CD14-positive monocyte (primary cell): Measurements from ENCODE around the gene SELENOI. TPM values are rescaled to one million over a fixed set of nuclear protein-coding genes. Genes with fewer than 3 reads are reported as not detected.
"Not testable (repeated sequence)": the region's sequence is repeated elsewhere in the genome, so short reads cannot be mapped to it uniquely, and the experiment has no call there.

Source experiments
- DNase-seq, 3 donors: peaks; one replicate each; pipeline ENCODE4 v3.0.0-alpha.2; 2011 to 2022
- H2AFZ ChIP-seq: 2 replicates; pipeline ENCODE4 v1.6.0; 2012; ENCODE audit warnings: mild to moderate bottlenecking, low read depth, low read length, inconsistent platforms; ENCODE audit not compliant: insufficient read depth, poor library complexity, severe bottlenecking
- H3K27ac ChIP-seq, 2 donors: 1 replicate in 1 of 2; 2 replicates in 1 of 2; pipeline ENCODE4 v1.5.1; 2012 to 2013; ENCODE audit warnings: low read length in 2 of 2, control low read depth in 1 of 2, inconsistent platforms in 1 of 2, low read depth in 1 of 2, mild to moderate bottlenecking in 1 of 2
- H3K27me3 ChIP-seq, 2 donors: one replicate each; pipeline versions ENCODE4 v1.6.0 to v1.6.1; 2011 to 2013; ENCODE audit warnings: low read length in 2 of 2; ENCODE audit not compliant: control insufficient read depth in 2 of 2, insufficient read depth in 2 of 2
- H3K36me3 ChIP-seq, 2 donors: replicated peaks in 1 of 2; 1 replicate in 1 of 2; 2 replicates in 1 of 2; pipeline versions ENCODE4 v1.5.1 to v1.6.1; 2012 to 2013; ENCODE audit warnings: low read length in 2 of 2, control low read depth in 1 of 2, inconsistent platforms in 1 of 2, mild to moderate bottlenecking in 1 of 2; ENCODE audit not compliant: insufficient read depth in 2 of 2, control insufficient read depth in 1 of 2
- H3K4me1 ChIP-seq, 2 donors: 1 replicate in 1 of 2; 2 replicates in 1 of 2; pipeline versions ENCODE4 v1.5.1 to v1.6.1; 2012 to 2013; ENCODE audit warnings: low read length in 2 of 2, control low read depth in 1 of 2, inconsistent platforms in 1 of 2, mild to moderate bottlenecking in 1 of 2, moderate library complexity in 1 of 2; ENCODE audit not compliant: insufficient read depth in 2 of 2, control insufficient read depth in 1 of 2
- H3K4me2 ChIP-seq: replicated peaks from 2 replicates; pipeline ENCODE3; 2012; ENCODE audit warnings: low read length, moderate library complexity, mild to moderate bottlenecking; ENCODE audit not compliant: poor library complexity, severe bottlenecking; ENCODE audit errors: extremely low read depth
- H3K4me3 ChIP-seq, 3 experiments: fragments of 200-600 bp in 1 of 3; sonication (generic) in 1 of 3; replicated peaks in 1 of 3; 1 replicate in 2 of 3; 2 replicates in 1 of 3; pipeline ENCODE4 v1.5.1; 2011 to 2013; ENCODE audit warnings: low read length in 3 of 3, mild to moderate bottlenecking in 3 of 3, control low read depth in 2 of 3, low read depth in 2 of 3, inconsistent platforms in 1 of 3, moderate library complexity in 1 of 3
- H3K79me2 ChIP-seq: 2 replicates; pipeline ENCODE4 v1.6.0; 2012; ENCODE audit warnings: mild to moderate bottlenecking, control low read depth, inconsistent platforms, low read length, moderate library complexity; ENCODE audit not compliant: insufficient read depth
- H3K9ac ChIP-seq: 2 replicates; pipeline ENCODE4 v1.6.0; 2017; ENCODE audit warnings: low read length, mild to moderate bottlenecking; ENCODE audit not compliant: insufficient read depth, poor library complexity, severe bottlenecking
- H3K9me3 ChIP-seq, 2 donors: replicated peaks in 1 of 2; 1 replicate in 1 of 2; 2 replicates in 1 of 2; pipeline versions ENCODE4 v1.5.1 to v1.6.1; 2012 to 2013; ENCODE audit warnings: low read length in 2 of 2, control low read depth in 1 of 2; ENCODE audit not compliant: control insufficient read depth in 1 of 2, insufficient read depth in 1 of 2
- H4K20me1 ChIP-seq: 2 replicates; pipeline ENCODE4 v1.6.0; 2012; ENCODE audit warnings: mild to moderate bottlenecking, low read length, control low read depth, moderate library complexity; ENCODE audit not compliant: insufficient read depth
- H3K27ac Mint-ChIP-seq, 7 donors: one replicate each; pipeline ENCODE4 v1.8.0; 2020; ENCODE audit warnings: mild to moderate bottlenecking in 7 of 7, mixed read lengths in 7 of 7, moderate library complexity in 6 of 7, inconsistent platforms in 2 of 7
- H3K27me3 Mint-ChIP-seq, 3 donors: one replicate each; pipeline ENCODE4 v1.8.0; 2021 to 2022; ENCODE audit warnings: low read depth in 3 of 3, mild to moderate bottlenecking in 3 of 3, mixed read lengths in 3 of 3, moderate library complexity in 3 of 3, inconsistent platforms in 1 of 3
- H3K36me3 Mint-ChIP-seq, 2 donors: one replicate each; pipeline ENCODE4 v1.8.0; 2020; ENCODE audit warnings: mixed read lengths in 2 of 2, inconsistent platforms in 1 of 2, mild to moderate bottlenecking in 1 of 2
- H3K4me1 Mint-ChIP-seq: one replicate; pipeline ENCODE4 v1.8.0; 2020; ENCODE audit warnings: mild to moderate bottlenecking, mixed read lengths
- H3K4me3 Mint-ChIP-seq, 2 donors: one replicate each; pipeline ENCODE4 v1.8.0; 2020; ENCODE audit warnings: mild to moderate bottlenecking in 2 of 2, mixed read lengths in 2 of 2, moderate library complexity in 1 of 2
- H3K9me3 Mint-ChIP-seq, 7 donors: one replicate each; pipeline ENCODE4 v1.8.0; 2020 to 2022; ENCODE audit warnings: mixed read lengths in 7 of 7, mild to moderate bottlenecking in 6 of 7, moderate library complexity in 6 of 7, inconsistent platforms in 2 of 7
- WGBS: methylation state at CpG from one replicate; pipeline ENCODE4 v1.1.5; 2013; ENCODE audit warnings: missing lambda C conversion rate; ENCODE audit not compliant: insufficient coverage; 5-methylcytosine and 5-hydroxymethylcytosine counted together
- intact Hi-C, 2 donors: fragments of 100-400 bp; cut with micrococcal nuclease; formaldehyde crosslinking; loops; one replicate each; pipeline versions ENCODE4 v1.15.0 to v1.15.1; 2023
- polyA plus RNA-seq, 3 donors: library from polyadenylated mRNA; depleted of rRNA in 1 of 3; unstranded in 2 of 3; stranded (reverse) in 1 of 3; fragments of 300-500 nt in 2 of 3; fragments of >200 nt in 1 of 3; fragmentation: Illumina TruSeq in 2 of 3; gene quantifications; 1 replicate in 2 of 3; 2 replicates in 1 of 3; pipeline ENCODE4 v1.2.3, GENCODE V29; 2012 to 2021
- TF ChIP-seq, protein P1 (sequence below): fragments of 200-600 bp; IDR thresholded peaks from one replicate; pipeline ENCODE4 v1.8.0; 2022; ENCODE audit warnings: antibody characterized with exemption, mild to moderate bottlenecking

SELENOI gene
- polyA plus RNA-seq, 3 donors, result 2.3 to 3.2 (median 2.5) TPM

GRCh38 chr2:26364669-26365068 is 18.7 kb downstream of the SELENOI start:
- Mint-ChIP-seq H3K9me3 (peaks cover 0 to 2% (median 0%) of the 10 kb centered on the region in 7 donors), H3K36me3 (peaks cover 32 to 36% of the 10 kb centered on the region in 2 donors), H3K27ac (no peak overlapping the region), H3K4me1 (no peaks in the 10 kb centered on the region), H3K4me3 (no peak overlapping the region), H3K27me3 (no peaks in the 10 kb centered on the region)
- no peaks in the 10 kb centered on the region for H3K9me3 ChIP-seq
- H3K36me3 ChIP-seq, result peaks cover 32 to 44% of the 10 kb centered on the region in 2 donors
- H2AFZ ChIP-seq, result no peak overlapping the region
- TF ChIP-seq, protein P1, sequence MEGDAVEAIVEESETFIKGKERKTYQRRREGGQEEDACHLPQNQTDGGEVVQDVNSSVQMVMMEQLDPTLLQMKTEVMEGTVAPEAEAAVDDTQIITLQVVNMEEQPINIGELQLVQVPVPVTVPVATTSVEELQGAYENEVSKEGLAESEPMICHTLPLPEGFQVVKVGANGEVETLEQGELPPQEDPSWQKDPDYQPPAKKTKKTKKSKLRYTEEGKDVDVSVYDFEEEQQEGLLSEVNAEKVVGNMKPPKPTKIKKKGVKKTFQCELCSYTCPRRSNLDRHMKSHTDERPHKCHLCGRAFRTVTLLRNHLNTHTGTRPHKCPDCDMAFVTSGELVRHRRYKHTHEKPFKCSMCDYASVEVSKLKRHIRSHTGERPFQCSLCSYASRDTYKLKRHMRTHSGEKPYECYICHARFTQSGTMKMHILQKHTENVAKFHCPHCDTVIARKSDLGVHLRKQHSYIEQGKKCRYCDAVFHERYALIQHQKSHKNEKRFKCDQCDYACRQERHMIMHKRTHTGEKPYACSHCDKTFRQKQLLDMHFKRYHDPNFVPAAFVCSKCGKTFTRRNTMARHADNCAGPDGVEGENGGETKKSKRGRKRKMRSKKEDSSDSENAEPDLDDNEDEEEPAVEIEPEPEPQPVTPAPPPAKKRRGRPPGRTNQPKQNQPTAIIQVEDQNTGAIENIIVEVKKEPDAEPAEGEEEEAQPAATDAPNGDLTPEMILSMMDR, result no peak
- H3K9ac ChIP-seq, result no peak overlapping the region
- WGBS, result no CpG with 5 or more reads among the region's 4 CpGs
- no peaks in the 10 kb centered on the region for H3K4me1 ChIP-seq
- no peak overlapping the region for H3K4me2 ChIP-seq
- H3K27ac ChIP-seq, result no peak overlapping the region
- H3K4me3 ChIP-seq, result no peak overlapping the region
- peaks cover 5% of the 10 kb centered on the region for H4K20me1 ChIP-seq
- no peak for DNase-seq
- H3K27me3 ChIP-seq, result no peaks in the 10 kb centered on the region
- intact Hi-C loops, result no loop called here
- peaks cover 37% of the 10 kb centered on the region for H3K79me2 ChIP-seq

- Histone ChIP-seq H3K4me1 (no peaks in the 10 kb centered on the region), H3K27me3 (no peaks in the 10 kb centered on the region), H4K20me1 (no peaks in the 10 kb centered on the region), H3K9ac (no peak overlapping the region), H3K79me2 (peaks cover 14% of the 10 kb centered on the region), H3K27ac (no peak overlapping the region), H3K4me3 (no peak overlapping the region), H3K9me3 (no peaks in the 10 kb centered on the region), H3K4me2 (no peak overlapping the region), H3K36me3 (peaks cover 32 to 50% of the 10 kb centered on the region in 2 donors), H2AFZ (no peak overlapping the region)
- TF ChIP-seq, protein P1, result no peak
- H3K4me1 Mint-ChIP-seq, result no peaks in the 10 kb centered on the region
- DNase-seq, result no peak
- H3K9me3 Mint-ChIP-seq, result peaks cover 0 to 2% (median 0%) of the 10 kb centered on the region in 7 donors
- intact Hi-C loops, result no loop called here
- no peaks in the 10 kb centered on the region for H3K27me3 Mint-ChIP-seq
- H3K27ac Mint-ChIP-seq, result no peak overlapping the region
- H3K4me3 Mint-ChIP-seq, result no peak overlapping the region
- WGBS, result no CpG with 5 or more reads among the region's 5 CpGs
- H3K36me3 Mint-ChIP-seq, result peaks cover 35 to 40% of the 10 kb centered on the region in 2 donors
Observed at GRCh38 chr2:26366957-26367356, 21.0 kb downstream of the SELENOI start.

- H3K4me3 Mint-ChIP-seq, H4K20me1 ChIP-seq, H3K4me2 ChIP-seq, H3K4me1 ChIP-seq, H3K4me3 ChIP-seq, H2AFZ ChIP-seq, H3K9ac ChIP-seq, H3K27ac ChIP-seq, H3K4me1 Mint-ChIP-seq, H3K9me3 Mint-ChIP-seq, H3K27ac Mint-ChIP-seq, H3K79me2 ChIP-seq, H3K27me3 Mint-ChIP-seq, DNase-seq, H3K9me3 ChIP-seq, H3K27me3 ChIP-seq, intact Hi-C loops: not testable (repeated sequence)
- H3K36me3 Mint-ChIP-seq, result peaks cover 50 to 56% of the 10 kb centered on the region in 2 donors
- no CpG with 5 or more reads among the region's 2 CpGs for WGBS
- H3K36me3 ChIP-seq, result peaks cover 40 to 74% of the 10 kb centered on the region in 2 donors
Observed at GRCh38 chr2:26369664-26370063, 23.7 kb downstream of the SELENOI start.
